ENCODE data around the gene FXYD7. TPM values are rescaled to one million over a fixed set of nuclear protein-coding genes. Genes with fewer than 3 reads are reported as not detected.

FXYD7 gene
- total and polyA plus RNA-seq, 8 donors = 0.23 to 0.61 TPM; not detected in 6

GRCh38 chr19:35140207-35140961 is 2.7 kb upstream of the FXYD7 start:
- no peaks in the 10 kb centered on the region for H3K36me3 ChIP-seq
- FAIRE-seq = no peak
- WGBS, 2 donors = 64 to 72% methylated on average over 12 of the region's 12 CpGs
- no peaks in the 10 kb centered on the region for H3K27me3 ChIP-seq
- peak in 5 of 6 donors; percentile 17 to 73 (median 29) for DNase-seq
- no peak for TF ChIP-seq CTCF (IDR thresholded peaks at IDR 0.05)
- H3K9me3 ChIP-seq = no peaks in the 10 kb centered on the region
- H3K27ac ChIP-seq = no peak overlapping the region
- H3K4me1 ChIP-seq = peaks cover 5 to 14% (median 10%) of the 10 kb centered on the region in 3 donors
- ATAC-seq = no peak
- intact Hi-C loops (cut with DNase I) = no loop called here
- no peak overlapping the region for H3K4me3 ChIP-seq

GRCh38 chr19:35140962-35141836 is 1.9 kb upstream of the FXYD7 start:
- 2 to 3% methylated on average over 45 to 47 of the region's 48 CpGs for WGBS, 2 donors
- FAIRE-seq = no peak

GRCh38 chr19:35141837-35142605 is 1.0 kb upstream of the FXYD7 start:
- FAIRE-seq (no peak), ATAC-seq (peak; percentile 3 to 22 (median 16)), DNase-seq (peak in 4 of 6 donors; percentile 19 to 64 (median 42))
- WGBS, 2 donors = 9 to 10% methylated on average over 21 of the region's 21 CpGs
- Histone ChIP-seq H3K4me1 (peaks cover 1 to 13% (median 9%) of the 10 kb centered on the region in 3 donors), H3K27ac (peak overlapping the region in 3 of 4 donors; percentile 19 to 58 (median 53)), H3K4me3 (peak overlapping the region; percentile 0 to 45 (median 27)), H3K9me3 (no peaks in the 10 kb centered on the region), H3K27me3 (no peaks in the 10 kb centered on the region), H3K36me3 (no peaks in the 10 kb centered on the region)
- TF ChIP-seq CTCF (IDR thresholded peaks at IDR 0.05) = no peak
- intact Hi-C loops (cut with DNase I) = no loop called here

More at GRCh38 chr19:35140962-35141836, 1.9 kb upstream of the FXYD7 start:
- Histone ChIP-seq H3K36me3 (no peaks in the 10 kb centered on the region), H3K27ac (peak overlapping the region in 1 of 4 donors; percentile 41), H3K9me3 (no peaks in the 10 kb centered on the region), H3K4me3 (peak overlapping the region in 2 of 4 donors; percentile 44 to 45), H3K4me1 (peaks cover 5 to 14% (median 10%) of the 10 kb centered on the region in 3 donors), H3K27me3 (no peaks in the 10 kb centered on the region)
- intact Hi-C loops (cut with DNase I) = no loop called here
- peak in 1 of 4 donors; percentile 7 for TF ChIP-seq CTCF (IDR thresholded peaks at IDR 0.05)
- peak; percentile 88 to 98 (median 95) for DNase-seq
- ATAC-seq = peak; percentile 73 to 87 (median 80)

- DNase-seq (peak; percentile 78 to 91 (median 86)), ATAC-seq (peak; percentile 42 to 52 (median 50)), FAIRE-seq (no peak)
- Histone ChIP-seq H3K4me3 (peak overlapping the region; percentile 0 to 45 (median 27)), H3K9me3 (no peaks in the 10 kb centered on the region), H3K4me1 (peaks cover 0 to 11% (median 2%) of the 10 kb centered on the region in 3 donors), H3K36me3 (no peaks in the 10 kb centered on the region), H3K27ac (peak overlapping the region in 3 of 4 donors; percentile 19 to 58 (median 53)), H3K27me3 (no peaks in the 10 kb centered on the region)
- intact Hi-C loops (cut with DNase I) = no loop called here
- TF ChIP-seq CTCF (IDR thresholded peaks at IDR 0.05) = peak; percentile 30 to 62 (median 44)
- WGBS, 2 donors = 3 to 4% methylated on average over 30 to 44 of the region's 46 CpGs
Observed at GRCh38 chr19:35142606-35143230, 337 bp upstream of the FXYD7 start.
